ENCODE measurements around the gene MISP. TPM values are rescaled to one million over a fixed set of nuclear protein-coding genes. Genes with fewer than 3 reads are reported as not detected.

MISP gene
- total and polyA plus RNA-seq, 9 of the 15 experiments (the other 6 are each of a cell fraction or from before 2014, with no cell fraction given), result 0.04 to 0.29 (median 0.05) TPM; not detected in 5

DNA sequence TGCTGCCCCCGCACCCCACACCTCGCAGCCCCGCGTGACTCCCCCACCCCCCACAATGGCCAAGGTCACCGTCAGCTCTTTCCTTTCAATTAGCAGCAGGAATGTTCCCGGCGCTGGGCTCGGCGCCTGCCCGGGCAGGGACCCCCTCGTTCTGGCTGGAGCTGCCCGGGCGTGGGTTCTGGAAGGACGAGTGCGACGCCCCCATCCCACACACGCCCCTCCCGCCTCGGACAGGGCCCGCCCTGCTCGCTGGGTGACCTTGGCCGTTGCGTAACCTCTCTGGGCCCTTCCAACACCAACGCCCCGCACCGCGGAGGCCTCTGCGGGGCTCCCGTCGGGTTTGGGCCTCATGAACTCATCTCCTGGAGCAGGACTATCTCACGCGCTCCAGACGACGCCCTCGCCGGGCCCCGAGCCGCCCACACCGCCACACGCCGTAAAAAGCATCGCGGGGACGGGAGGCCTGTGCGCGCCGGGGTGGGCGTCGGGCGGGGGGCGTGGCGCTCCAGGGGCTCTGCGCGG, 31.9 kb upstream of the MISP start (continued):
- TF ChIP-seq, protein P1, sequence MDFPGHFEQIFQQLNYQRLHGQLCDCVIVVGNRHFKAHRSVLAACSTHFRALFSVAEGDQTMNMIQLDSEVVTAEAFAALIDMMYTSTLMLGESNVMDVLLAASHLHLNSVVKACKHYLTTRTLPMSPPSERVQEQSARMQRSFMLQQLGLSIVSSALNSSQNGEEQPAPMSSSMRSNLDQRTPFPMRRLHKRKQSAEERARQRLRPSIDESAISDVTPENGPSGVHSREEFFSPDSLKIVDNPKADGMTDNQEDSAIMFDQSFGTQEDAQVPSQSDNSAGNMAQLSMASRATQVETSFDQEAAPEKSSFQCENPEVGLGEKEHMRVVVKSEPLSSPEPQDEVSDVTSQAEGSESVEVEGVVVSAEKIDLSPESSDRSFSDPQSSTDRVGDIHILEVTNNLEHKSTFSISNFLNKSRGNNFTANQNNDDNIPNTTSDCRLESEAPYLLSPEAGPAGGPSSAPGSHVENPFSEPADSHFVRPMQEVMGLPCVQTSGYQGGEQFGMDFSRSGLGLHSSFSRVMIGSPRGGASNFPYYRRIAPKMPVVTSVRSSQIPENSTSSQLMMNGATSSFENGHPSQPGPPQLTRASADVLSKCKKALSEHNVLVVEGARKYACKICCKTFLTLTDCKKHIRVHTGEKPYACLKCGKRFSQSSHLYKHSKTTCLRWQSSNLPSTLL (IDR thresholded peaks at IDR 0.05), result no peak
- no peak for TF ChIP-seq ESRRB (CRISPR knock-in tag; IDR thresholded peaks at IDR 0.05; ENCODE audit: borderline replicate concordance)
- TF ChIP-seq EGR1 (conservative IDR thresholded peaks at IDR 0.05), result peak; percentile 50
- no peak for TF ChIP-seq HLTF (IDR thresholded peaks at IDR 0.05)
- TF ChIP-seq PTBP1 (IDR thresholded peaks at IDR 0.05; ENCODE audit: low read depth, low read length), result 0 out of 2 replicates have a peak, but pooled peaks have one; percentile 24
- TF ChIP-seq, protein P2, sequence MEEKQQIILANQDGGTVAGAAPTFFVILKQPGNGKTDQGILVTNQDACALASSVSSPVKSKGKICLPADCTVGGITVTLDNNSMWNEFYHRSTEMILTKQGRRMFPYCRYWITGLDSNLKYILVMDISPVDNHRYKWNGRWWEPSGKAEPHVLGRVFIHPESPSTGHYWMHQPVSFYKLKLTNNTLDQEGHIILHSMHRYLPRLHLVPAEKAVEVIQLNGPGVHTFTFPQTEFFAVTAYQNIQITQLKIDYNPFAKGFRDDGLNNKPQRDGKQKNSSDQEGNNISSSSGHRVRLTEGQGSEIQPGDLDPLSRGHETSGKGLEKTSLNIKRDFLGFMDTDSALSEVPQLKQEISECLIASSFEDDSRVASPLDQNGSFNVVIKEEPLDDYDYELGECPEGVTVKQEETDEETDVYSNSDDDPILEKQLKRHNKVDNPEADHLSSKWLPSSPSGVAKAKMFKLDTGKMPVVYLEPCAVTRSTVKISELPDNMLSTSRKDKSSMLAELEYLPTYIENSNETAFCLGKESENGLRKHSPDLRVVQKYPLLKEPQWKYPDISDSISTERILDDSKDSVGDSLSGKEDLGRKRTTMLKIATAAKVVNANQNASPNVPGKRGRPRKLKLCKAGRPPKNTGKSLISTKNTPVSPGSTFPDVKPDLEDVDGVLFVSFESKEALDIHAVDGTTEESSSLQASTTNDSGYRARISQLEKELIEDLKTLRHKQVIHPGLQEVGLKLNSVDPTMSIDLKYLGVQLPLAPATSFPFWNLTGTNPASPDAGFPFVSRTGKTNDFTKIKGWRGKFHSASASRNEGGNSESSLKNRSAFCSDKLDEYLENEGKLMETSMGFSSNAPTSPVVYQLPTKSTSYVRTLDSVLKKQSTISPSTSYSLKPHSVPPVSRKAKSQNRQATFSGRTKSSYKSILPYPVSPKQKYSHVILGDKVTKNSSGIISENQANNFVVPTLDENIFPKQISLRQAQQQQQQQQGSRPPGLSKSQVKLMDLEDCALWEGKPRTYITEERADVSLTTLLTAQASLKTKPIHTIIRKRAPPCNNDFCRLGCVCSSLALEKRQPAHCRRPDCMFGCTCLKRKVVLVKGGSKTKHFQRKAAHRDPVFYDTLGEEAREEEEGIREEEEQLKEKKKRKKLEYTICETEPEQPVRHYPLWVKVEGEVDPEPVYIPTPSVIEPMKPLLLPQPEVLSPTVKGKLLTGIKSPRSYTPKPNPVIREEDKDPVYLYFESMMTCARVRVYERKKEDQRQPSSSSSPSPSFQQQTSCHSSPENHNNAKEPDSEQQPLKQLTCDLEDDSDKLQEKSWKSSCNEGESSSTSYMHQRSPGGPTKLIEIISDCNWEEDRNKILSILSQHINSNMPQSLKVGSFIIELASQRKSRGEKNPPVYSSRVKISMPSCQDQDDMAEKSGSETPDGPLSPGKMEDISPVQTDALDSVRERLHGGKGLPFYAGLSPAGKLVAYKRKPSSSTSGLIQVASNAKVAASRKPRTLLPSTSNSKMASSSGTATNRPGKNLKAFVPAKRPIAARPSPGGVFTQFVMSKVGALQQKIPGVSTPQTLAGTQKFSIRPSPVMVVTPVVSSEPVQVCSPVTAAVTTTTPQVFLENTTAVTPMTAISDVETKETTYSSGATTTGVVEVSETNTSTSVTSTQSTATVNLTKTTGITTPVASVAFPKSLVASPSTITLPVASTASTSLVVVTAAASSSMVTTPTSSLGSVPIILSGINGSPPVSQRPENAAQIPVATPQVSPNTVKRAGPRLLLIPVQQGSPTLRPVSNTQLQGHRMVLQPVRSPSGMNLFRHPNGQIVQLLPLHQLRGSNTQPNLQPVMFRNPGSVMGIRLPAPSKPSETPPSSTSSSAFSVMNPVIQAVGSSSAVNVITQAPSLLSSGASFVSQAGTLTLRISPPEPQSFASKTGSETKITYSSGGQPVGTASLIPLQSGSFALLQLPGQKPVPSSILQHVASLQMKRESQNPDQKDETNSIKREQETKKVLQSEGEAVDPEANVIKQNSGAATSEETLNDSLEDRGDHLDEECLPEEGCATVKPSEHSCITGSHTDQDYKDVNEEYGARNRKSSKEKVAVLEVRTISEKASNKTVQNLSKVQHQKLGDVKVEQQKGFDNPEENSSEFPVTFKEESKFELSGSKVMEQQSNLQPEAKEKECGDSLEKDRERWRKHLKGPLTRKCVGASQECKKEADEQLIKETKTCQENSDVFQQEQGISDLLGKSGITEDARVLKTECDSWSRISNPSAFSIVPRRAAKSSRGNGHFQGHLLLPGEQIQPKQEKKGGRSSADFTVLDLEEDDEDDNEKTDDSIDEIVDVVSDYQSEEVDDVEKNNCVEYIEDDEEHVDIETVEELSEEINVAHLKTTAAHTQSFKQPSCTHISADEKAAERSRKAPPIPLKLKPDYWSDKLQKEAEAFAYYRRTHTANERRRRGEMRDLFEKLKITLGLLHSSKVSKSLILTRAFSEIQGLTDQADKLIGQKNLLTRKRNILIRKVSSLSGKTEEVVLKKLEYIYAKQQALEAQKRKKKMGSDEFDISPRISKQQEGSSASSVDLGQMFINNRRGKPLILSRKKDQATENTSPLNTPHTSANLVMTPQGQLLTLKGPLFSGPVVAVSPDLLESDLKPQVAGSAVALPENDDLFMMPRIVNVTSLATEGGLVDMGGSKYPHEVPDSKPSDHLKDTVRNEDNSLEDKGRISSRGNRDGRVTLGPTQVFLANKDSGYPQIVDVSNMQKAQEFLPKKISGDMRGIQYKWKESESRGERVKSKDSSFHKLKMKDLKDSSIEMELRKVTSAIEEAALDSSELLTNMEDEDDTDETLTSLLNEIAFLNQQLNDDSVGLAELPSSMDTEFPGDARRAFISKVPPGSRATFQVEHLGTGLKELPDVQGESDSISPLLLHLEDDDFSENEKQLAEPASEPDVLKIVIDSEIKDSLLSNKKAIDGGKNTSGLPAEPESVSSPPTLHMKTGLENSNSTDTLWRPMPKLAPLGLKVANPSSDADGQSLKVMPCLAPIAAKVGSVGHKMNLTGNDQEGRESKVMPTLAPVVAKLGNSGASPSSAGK (IDR thresholded peaks at IDR 0.05), result peak; percentile 11; the same call in 1 of the 2 replicates
- TF ChIP-seq, protein P3, sequence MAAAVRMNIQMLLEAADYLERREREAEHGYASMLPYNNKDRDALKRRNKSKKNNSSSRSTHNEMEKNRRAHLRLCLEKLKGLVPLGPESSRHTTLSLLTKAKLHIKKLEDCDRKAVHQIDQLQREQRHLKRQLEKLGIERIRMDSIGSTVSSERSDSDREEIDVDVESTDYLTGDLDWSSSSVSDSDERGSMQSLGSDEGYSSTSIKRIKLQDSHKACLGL (CRISPR knock-in tag; IDR thresholded peaks at IDR 0.05; ENCODE audit: borderline replicate concordance, poor library complexity, severe bottlenecking), result no peak
- TF ChIP-seq ELF2 (CRISPR knock-in tag; IDR thresholded peaks at IDR 0.05), result no peak
- no peak for TF ChIP-seq NCOA4 (IDR thresholded peaks at IDR 0.05; ENCODE audit: partially characterized antibody)
- no peak for TF ChIP-seq COPS2 (conservative IDR thresholded peaks at IDR 0.05)
- TF ChIP-seq RHOXF2B (CRISPR knock-in tag; conservative IDR thresholded peaks at IDR 0.05), result no peak
- no peak for TF ChIP-seq ZNF785 (CRISPR knock-in tag; IDR thresholded peaks at IDR 0.05)
- no peak for TF ChIP-seq CEBPG (CRISPR knock-in tag; IDR thresholded peaks at IDR 0.05)
- peak in 1 of 2 experiments; percentile 41; a peak in 1 of 4 replicates for TF ChIP-seq CEBPG (tag; conservative IDR thresholded peaks at IDR 0.05 in 1 of 2, IDR thresholded peaks at IDR 0.05 in 1 of 2)
- TF ChIP-seq FOXJ3 (CRISPR knock-in tag; IDR thresholded peaks at IDR 0.05), result no peak
- TF ChIP-seq RBFOX2 (IDR thresholded peaks at IDR 0.05; ENCODE audit: low read depth, low read length), result no peak
